ENCODE results near the gene ABCG2. TPM values are rescaled to one million over a fixed set of nuclear protein-coding genes. Genes with fewer than 3 reads are reported as not detected.

Gene ABCG2
- total RNA-seq, 1 experiment from 2014 or later: 0.44 TPM

DNA sequence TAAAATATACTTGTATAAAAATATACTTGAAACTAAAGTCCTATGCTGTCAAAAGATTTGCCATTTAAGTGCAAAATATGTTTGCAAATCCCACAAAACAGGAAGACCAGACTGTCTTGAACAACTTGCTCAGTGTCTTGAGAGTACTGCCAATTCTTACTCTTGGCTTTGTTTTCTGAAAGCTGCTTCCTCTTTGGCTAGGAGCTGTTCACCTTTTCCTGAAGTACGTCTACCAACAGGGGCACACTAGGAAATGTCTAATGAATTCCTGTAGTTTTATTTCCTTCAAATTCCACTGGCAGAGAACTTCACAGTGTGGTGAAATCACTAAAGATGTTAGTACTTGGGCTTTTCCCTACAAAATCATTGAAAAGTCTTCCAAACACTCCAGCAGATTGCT lies 46.4 kb upstream of the ABCG2 start:
- CTCF ChIA-PET: interaction anchor here (1.0 to 1.4 kb wide), 2 partner anchors 150 to 171 kb away, joined by 3 to 5 read pairs; no protein-coding TSS in a partner anchor
- H3K4me1 ChIP-seq (ENCODE audit: control insufficient read depth in 1 of 2, insufficient read depth in 2 of 2, low read length in 2 of 2): no peaks in the 10 kb centered on the region
- no peaks in the 10 kb centered on the region for H3K9me3 ChIP-seq (ENCODE audit: control insufficient read depth in 1 of 2, insufficient read depth in 1 of 2, low read depth in 1 of 2, low read length in 2 of 2)
- BruUV-seq (replicated peaks): no TSS peak
- H3K4me3 ChIP-seq (replicated peaks in 1 of 2; ENCODE audit: low read depth in 1 of 2, low read length in 2 of 2): no peak overlapping the region
- H3K79me2 ChIP-seq (ENCODE audit: insufficient read depth, low read length): no peaks in the 10 kb centered on the region
- ATAC-seq: no peak
- no peak overlapping the region for H3K9ac ChIP-seq (ENCODE audit: low read length)
- RAD21 ChIA-PET (ENCODE audit: low non-redundant PET in 1 of 2, low total read pairs in 2 of 2, uncharacterized antibody in 2 of 2, unreplicated experiment in 2 of 2): no interaction called here
- no peaks in the 10 kb centered on the region for H3K27me3 ChIP-seq (ENCODE audit: insufficient read depth, low read length)
- H3K36me3 ChIP-seq (ENCODE audit: control insufficient read depth in 1 of 2, insufficient read depth in 2 of 2, low read length in 2 of 2): no peaks in the 10 kb centered on the region
- intact Hi-C loops (cut with micrococcal nuclease): loop anchor here (10.0 kb wide), 1 partner anchor 840 kb away; no protein-coding TSS in a partner anchor
- no peak overlapping the region for H3K27ac ChIP-seq (ENCODE audit: low read depth, low read length)
- H3K9me2 ChIP-seq (ENCODE audit: insufficient read depth): no peaks in the 10 kb centered on the region
- H3K4me2 ChIP-seq (ENCODE audit: low read length): no peak overlapping the region
- TF ChIP-seq, protein P1, sequence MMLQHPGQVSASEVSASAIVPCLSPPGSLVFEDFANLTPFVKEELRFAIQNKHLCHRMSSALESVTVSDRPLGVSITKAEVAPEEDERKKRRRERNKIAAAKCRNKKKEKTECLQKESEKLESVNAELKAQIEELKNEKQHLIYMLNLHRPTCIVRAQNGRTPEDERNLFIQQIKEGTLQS (IDR thresholded peaks at IDR 0.05): no peak
- TF ChIP-seq CBX3 (IDR thresholded peaks at IDR 0.05; ENCODE audit: low read depth) (no peak), POLR2AphosphoS5 (IDR thresholded peaks at IDR 0.05; ENCODE audit: low read depth, low read length) (no peak), SIN3A (IDR thresholded peaks at IDR 0.05; ENCODE audit: low read depth) (no peak), POLR2A (IDR thresholded peaks at IDR 0.05; ENCODE audit: borderline replicate concordance, extremely low read depth, insufficient read depth, insufficient read length) (no peak), YY1 (IDR thresholded peaks at IDR 0.05; ENCODE audit: extremely low read depth, insufficient replicate concordance, low read depth, low read length) (no peak), RAD21 (IDR thresholded peaks at IDR 0.05; ENCODE audit: low read depth) (no peak), ZFX (IDR thresholded peaks at IDR 0.05) (no peak), JUND (IDR thresholded peaks at IDR 0.05) (no peak), CEBPB (IDR thresholded peaks at IDR 0.05; ENCODE audit: low read depth) (no peak), ELF1 (IDR thresholded peaks at IDR 0.05; ENCODE audit: borderline replicate concordance, low read depth) (no peak), SRF (IDR thresholded peaks at IDR 0.05; ENCODE audit: low read depth) (no peak), EZH2 (IDR thresholded peaks at IDR 0.05) (no peak), EGR1 (IDR thresholded peaks at IDR 0.05; ENCODE audit: low read depth) (no peak), FOSL1 (IDR thresholded peaks at IDR 0.05; ENCODE audit: low read depth) (no peak), TCF7L2 (IDR thresholded peaks at IDR 0.05; ENCODE audit: borderline replicate concordance, extremely low read depth, insufficient read depth, insufficient read length) (no peak)
- TF ChIP-seq, protein P2, sequence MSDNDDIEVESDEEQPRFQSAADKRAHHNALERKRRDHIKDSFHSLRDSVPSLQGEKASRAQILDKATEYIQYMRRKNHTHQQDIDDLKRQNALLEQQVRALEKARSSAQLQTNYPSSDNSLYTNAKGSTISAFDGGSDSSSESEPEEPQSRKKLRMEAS (IDR thresholded peaks at IDR 0.05): no peak
- TF ChIP-seq, protein P3, sequence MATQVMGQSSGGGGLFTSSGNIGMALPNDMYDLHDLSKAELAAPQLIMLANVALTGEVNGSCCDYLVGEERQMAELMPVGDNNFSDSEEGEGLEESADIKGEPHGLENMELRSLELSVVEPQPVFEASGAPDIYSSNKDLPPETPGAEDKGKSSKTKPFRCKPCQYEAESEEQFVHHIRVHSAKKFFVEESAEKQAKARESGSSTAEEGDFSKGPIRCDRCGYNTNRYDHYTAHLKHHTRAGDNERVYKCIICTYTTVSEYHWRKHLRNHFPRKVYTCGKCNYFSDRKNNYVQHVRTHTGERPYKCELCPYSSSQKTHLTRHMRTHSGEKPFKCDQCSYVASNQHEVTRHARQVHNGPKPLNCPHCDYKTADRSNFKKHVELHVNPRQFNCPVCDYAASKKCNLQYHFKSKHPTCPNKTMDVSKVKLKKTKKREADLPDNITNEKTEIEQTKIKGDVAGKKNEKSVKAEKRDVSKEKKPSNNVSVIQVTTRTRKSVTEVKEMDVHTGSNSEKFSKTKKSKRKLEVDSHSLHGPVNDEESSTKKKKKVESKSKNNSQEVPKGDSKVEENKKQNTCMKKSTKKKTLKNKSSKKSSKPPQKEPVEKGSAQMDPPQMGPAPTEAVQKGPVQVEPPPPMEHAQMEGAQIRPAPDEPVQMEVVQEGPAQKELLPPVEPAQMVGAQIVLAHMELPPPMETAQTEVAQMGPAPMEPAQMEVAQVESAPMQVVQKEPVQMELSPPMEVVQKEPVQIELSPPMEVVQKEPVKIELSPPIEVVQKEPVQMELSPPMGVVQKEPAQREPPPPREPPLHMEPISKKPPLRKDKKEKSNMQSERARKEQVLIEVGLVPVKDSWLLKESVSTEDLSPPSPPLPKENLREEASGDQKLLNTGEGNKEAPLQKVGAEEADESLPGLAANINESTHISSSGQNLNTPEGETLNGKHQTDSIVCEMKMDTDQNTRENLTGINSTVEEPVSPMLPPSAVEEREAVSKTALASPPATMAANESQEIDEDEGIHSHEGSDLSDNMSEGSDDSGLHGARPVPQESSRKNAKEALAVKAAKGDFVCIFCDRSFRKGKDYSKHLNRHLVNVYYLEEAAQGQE (IDR thresholded peaks at IDR 0.05; ENCODE audit: low read depth): no peak
- TF ChIP-seq, protein P4, sequence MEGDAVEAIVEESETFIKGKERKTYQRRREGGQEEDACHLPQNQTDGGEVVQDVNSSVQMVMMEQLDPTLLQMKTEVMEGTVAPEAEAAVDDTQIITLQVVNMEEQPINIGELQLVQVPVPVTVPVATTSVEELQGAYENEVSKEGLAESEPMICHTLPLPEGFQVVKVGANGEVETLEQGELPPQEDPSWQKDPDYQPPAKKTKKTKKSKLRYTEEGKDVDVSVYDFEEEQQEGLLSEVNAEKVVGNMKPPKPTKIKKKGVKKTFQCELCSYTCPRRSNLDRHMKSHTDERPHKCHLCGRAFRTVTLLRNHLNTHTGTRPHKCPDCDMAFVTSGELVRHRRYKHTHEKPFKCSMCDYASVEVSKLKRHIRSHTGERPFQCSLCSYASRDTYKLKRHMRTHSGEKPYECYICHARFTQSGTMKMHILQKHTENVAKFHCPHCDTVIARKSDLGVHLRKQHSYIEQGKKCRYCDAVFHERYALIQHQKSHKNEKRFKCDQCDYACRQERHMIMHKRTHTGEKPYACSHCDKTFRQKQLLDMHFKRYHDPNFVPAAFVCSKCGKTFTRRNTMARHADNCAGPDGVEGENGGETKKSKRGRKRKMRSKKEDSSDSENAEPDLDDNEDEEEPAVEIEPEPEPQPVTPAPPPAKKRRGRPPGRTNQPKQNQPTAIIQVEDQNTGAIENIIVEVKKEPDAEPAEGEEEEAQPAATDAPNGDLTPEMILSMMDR (IDR thresholded peaks at IDR 0.05 in 2 of 3, conservative IDR thresholded peaks at IDR 0.05 in 1 of 3; ENCODE audit: borderline replicate concordance in 1 of 3, insufficient read depth in 1 of 3, low read depth in 2 of 3, low read length in 2 of 3): no peak
- TF ChIP-seq, protein P5, sequence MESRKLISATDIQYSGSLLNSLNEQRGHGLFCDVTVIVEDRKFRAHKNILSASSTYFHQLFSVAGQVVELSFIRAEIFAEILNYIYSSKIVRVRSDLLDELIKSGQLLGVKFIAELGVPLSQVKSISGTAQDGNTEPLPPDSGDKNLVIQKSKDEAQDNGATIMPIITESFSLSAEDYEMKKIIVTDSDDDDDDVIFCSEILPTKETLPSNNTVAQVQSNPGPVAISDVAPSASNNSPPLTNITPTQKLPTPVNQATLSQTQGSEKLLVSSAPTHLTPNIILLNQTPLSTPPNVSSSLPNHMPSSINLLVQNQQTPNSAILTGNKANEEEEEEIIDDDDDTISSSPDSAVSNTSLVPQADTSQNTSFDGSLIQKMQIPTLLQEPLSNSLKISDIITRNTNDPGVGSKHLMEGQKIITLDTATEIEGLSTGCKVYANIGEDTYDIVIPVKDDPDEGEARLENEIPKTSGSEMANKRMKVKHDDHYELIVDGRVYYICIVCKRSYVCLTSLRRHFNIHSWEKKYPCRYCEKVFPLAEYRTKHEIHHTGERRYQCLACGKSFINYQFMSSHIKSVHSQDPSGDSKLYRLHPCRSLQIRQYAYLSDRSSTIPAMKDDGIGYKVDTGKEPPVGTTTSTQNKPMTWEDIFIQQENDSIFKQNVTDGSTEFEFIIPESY (IDR thresholded peaks at IDR 0.05; ENCODE audit: extremely low read depth, insufficient replicate concordance, low read length): no peak
- POLR2A ChIA-PET: no interaction called here
- DNase-seq (ENCODE audit: low read depth, low spot score): no peak
- H2AFZ ChIP-seq (ENCODE audit: low read depth, low read length, poor library complexity, severe bottlenecking): no peak overlapping the region
- no peaks in the 10 kb centered on the region for H4K20me1 ChIP-seq (ENCODE audit: insufficient read depth)
